Cardiac fibroblast (primary cell): ENCODE measurements around the gene INTS11.
"Not testable (repeated sequence)": the region's sequence is repeated elsewhere in the genome, so short reads cannot be mapped to it uniquely, and the experiment has no call there.

Experiments used
- DNase-seq, 2 donors: peaks; one replicate each; pipeline versions ENCODE4 v3.0.0 to v3.0.0-alpha.2; 2010; ENCODE audit warnings: low read depth in 2 of 2
- H3K4me3 ChIP-seq, 2 donors: replicated peaks in 1 of 2; 1 replicate in 1 of 2; 2 replicates in 1 of 2; pipeline ENCODE4 v1.5.1; 2011; ENCODE audit warnings: low read depth in 2 of 2, low read length in 2 of 2, mild to moderate bottlenecking in 2 of 2, moderate library complexity in 1 of 2
- TF ChIP-seq, protein P1 (sequence below): IDR thresholded peaks from one replicate; pipeline ENCODE4 v1.5.1; 2011; ENCODE audit warnings: low read depth, mild to moderate bottlenecking, low read length, inconsistent platforms

INTS11 gene

DNA sequence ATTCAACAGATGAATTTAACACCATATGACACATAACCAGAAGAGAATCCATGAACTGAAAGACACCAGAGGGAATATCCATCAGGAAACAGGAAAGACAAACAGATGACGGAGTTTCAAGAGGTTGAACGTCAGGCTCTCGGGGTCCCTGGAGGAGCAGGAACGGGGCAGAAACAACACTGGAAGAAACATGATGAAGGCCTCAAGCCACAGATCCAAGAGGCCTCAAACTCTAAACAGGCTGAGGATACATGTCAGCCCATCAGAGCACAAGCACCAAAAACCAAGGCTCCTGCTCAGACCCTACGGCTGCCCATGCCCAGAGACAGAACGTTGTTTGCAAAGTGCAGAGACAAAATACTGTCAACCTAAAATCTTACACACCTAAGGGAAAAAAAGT, 7.0 kb downstream of the INTS11 start:
- no peak for DNase-seq
- TF ChIP-seq, protein P1, sequence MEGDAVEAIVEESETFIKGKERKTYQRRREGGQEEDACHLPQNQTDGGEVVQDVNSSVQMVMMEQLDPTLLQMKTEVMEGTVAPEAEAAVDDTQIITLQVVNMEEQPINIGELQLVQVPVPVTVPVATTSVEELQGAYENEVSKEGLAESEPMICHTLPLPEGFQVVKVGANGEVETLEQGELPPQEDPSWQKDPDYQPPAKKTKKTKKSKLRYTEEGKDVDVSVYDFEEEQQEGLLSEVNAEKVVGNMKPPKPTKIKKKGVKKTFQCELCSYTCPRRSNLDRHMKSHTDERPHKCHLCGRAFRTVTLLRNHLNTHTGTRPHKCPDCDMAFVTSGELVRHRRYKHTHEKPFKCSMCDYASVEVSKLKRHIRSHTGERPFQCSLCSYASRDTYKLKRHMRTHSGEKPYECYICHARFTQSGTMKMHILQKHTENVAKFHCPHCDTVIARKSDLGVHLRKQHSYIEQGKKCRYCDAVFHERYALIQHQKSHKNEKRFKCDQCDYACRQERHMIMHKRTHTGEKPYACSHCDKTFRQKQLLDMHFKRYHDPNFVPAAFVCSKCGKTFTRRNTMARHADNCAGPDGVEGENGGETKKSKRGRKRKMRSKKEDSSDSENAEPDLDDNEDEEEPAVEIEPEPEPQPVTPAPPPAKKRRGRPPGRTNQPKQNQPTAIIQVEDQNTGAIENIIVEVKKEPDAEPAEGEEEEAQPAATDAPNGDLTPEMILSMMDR, result no peak
- no peak overlapping the region for H3K4me3 ChIP-seq

DNA sequence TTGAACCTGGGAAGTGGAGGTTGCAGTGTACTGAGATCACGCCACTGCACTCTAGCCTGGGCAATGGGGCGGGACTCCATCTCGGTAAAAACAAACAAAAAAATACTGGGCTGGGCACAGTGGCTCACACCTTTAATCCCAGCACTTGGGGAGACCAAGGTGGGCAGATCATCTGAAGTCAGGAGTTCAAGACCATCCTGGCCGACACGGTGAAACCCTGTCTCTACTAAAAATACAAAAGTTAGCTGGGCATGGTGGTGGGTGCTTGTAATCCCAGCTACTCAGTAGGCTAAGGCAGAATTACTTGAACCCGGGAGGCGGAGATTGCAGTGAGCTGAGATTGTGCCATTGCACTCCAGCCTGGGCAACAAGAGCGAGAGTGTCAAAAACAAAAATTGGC, 8.3 kb downstream of the INTS11 start:
- DNase-seq, H3K4me3 ChIP-seq: not testable (repeated sequence)

DNA sequence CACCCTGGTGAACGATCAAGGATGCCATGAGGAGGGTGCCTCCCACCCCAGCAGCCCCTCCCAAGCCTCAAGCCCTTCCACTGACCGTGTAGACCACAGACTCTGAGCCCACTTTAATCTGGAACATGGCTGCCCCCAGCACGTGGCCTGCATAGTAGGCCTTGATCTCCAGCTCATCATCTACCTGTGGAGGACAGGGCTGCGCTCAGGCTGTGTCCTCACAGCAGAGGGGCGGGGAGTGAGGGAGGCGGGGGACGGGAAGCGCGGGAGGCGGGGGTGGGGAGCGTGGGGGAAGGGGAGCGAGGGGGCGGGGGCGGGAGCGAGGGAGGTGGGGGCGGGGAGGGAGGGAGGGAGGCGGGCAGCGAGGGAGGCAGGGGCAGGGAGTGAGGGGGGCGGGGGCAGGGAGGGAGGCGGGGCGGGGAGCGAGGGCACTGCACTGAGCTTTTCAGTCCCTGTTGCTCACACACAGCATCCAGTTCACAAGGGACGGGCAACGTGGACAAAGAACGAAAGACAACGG, 9.0 kb downstream of the INTS11 start:
- H3K4me3 ChIP-seq, result no peak overlapping the region
- DNase-seq, result no peak
- TF ChIP-seq, protein P1, result no peak

DNA sequence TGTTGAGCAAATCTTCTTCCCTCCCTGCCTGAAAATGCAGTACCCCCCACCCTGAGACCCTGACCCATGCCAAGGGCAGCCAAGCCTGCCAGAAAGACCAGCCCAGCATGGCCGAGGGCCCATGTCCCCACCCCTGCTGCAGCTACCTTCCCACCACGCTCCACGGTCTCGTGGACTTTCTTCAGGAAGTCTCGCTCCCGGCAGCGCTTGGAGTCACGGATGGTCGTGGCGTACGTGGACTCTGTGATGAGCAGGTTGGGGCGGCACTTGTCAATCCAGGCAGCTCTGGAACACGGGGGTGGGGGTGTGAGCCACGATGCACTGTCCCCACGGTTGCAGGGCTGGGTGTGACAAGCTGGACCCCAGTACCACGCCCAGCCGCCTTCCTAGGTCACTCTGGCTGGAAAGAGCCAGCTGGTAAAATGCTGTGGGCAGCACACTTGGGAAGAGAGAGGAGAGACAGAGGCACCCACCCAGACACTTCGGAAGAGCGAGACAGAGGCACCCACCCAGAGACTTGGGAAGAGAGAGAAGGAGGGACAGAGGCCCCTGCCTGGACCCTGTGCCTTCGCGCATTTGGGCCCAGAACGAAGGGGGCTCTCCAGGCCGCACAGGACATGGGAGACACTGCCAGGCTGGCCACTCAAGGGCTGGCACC, 9.7 kb downstream of the INTS11 start:
- DNase-seq, result no peak
- H3K4me3 ChIP-seq, result no peak overlapping the region
- TF ChIP-seq, protein P1, result no peak

DNA sequence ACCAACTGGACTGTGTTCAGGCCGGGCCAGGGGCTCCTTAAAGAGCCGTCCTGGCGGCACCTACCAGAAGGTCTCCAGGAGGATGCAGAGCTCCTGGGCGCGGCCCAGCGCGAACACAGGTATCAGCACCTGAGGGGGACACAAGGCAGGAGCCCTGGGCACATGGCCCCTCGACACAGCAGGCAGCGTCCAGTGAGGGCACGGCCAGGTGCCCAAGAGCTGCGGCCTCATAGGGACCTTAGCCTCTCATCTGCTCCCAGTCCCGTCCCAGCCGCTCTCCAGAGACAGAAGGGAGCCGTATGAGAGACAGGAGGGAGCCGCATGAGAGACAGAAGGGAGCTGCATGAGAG, 10.2 kb downstream of the INTS11 start:
- no peak for DNase-seq
- H3K4me3 ChIP-seq, result no peak overlapping the region
- TF ChIP-seq, protein P1, result no peak

DNA sequence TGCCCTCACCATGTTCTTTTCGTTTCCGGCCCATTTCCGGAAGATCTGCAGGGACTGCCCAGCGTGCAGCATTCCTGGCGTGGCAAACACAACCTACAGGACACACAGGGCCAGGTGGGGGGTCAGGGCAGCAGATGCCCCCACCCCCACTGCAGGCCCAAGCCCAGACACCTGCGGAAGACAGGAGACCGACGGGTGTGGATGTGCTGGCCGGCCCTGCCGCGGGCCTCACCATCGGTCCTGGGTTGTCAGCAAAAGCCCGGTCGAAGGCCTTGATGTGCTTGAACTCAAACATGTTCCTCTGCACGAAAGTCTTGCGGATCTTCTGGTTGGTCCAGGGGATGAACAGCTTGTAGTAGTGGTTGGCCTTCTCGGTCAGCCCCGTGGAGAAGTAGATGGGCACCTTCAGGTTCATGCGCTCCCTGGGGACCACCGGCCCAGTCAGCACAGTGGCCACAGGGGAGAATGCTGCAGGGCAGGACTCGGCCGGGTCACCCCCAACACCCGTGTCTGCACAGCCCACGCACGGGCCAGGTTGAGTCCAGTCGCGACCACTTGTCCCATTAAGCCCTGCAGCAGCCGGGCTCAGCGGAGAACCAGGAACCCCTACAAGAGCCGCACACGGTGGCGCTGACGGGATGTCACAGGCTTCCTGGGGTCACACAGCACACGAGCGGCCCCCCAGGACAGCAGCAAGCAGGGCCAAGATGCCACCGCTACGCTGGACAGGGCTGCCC, 10.8 kb downstream of the INTS11 start:
- TF ChIP-seq, protein P1, result no peak
- no peak overlapping the region for H3K4me3 ChIP-seq

DNA sequence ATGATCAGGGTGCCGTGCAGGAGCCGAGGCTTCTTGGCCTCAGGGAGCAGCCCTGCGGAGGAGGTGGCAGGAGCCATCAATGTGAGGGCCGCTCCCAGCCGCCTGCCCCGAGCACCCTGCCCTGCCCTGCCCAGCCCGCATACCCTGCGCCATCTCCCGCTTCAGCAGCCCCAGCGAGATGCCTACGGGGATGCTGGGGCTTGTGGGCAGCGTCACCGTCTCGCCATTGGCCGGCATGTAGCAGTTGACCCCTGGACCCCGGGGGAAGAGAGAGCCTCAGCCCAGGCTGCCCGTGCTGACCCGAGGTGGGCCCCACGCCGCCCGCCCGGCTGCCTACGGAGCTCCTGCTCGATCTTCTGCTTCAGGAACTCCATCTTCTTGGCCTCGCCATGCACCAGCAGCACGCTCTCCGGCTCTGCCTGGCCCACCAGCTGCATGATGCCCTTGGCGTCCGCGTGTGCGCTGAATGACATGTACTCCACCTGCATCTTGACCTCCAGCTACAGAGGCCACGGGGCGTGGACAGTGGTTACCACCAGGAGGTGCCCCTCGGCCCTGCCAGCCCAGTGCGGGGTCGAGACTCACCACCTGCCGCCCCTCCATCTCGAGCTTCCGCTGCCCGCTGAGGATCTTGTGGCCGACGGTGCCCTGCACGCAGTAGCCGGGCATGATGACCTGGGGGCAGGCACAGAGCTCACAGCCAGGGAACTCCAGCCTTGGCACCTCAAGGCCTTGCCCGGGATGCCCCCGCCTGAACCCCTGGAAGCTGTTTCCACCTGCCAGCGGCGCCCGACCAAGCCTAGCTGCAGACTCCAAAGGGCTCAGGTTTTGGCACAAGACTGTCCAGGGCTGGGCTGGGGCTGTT, 11.8 kb downstream of the INTS11 start:
- DNase-seq, result no peak
- TF ChIP-seq, protein P1, result no peak
- H3K4me3 ChIP-seq, result no peak overlapping the region

More for the DNA sequence above, 10.8 kb downstream of the INTS11 start:
- DNase-seq, result no peak
